HUDEP-2 (cell line): Measurements from ENCODE around the gene HMCN1.

ENCODE experiments used
- DNase-seq, 76 experiments: peaks; one replicate each; lab custom pipeline; 2025; ENCODE audit not compliant: unreplicated experiment in 76 of 76; lab: John Stamatoyannopoulos, UW

The HMCN1 gene

DNA sequence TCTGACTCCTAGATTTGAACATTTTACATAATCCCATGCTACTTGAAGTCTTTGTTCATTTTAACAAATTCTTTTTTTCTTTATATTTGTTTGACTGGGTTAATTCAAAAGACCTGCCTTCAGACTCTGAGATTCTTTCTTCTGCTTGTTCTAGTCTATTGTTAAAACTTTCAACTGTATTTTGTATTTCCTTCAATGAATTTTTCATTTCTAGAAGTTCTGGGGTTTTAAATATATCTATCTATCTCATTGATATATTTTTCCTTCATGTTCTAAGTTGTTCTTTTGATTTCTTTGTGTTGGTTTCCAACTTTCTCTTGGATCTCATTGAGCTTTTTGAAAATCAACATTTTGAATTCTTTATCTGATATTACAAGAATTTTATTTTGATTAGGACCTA lies 64.3 kb downstream of the HMCN1 start:
- DNase-seq, result no peak

DNA sequence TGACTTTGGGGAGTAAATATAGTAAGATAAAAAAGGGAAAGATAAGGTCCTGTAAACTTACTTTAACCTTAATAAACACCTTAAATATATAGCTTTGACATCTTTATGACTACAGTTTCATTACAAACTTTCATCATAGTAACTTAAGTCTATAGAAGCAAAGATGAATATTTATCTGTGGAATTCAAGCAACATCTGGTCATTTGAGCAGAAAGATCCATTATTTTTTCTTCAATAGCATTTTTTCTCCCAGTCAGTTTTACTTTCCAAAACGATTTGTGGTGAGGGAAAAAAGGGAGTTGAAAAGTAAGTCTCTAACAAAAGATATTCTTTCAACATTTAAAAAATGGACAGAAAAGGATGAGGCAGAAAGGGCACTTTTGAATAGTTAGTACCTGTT lies 69.0 kb downstream of the HMCN1 start:
- no peak for DNase-seq

DNA sequence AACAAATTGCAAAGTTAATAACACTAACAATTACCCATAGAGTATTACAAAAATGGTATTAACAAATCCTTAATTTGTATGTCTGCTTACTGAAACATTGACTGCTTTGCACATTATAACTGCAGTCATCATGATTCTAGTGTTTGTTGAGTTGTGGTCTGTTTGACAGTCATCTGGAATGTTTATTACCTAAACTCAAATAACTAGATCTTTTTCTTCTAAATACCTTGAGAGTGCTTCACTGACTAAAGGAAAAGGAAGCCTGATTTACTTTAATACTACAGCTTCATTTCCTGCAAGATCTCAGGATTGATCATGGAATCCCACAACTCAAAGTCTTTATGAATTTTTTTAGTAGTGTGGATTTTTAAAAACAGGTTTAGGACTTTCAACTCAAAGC lies 70.0 kb downstream of the HMCN1 start:
- DNase-seq, result no peak

DNA sequence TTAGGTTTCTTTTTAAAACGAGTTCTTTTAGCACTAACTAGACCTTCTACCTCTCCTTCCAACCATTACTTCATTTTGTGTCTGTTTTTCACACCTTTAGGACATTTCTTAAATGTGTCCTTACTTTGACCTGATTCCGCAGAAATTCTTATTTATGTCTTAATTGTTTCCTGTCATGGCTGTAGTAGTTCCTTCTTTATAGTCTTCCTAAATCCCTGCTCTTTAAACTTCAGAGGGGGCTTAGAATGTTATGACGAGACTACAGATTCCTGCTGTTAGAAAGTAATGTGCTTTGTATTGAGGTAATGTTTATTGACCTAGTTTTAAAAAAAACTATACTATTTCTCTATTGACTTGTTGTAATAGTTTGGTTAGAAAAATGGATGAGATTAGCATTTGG lies 70.4 kb downstream of the HMCN1 start:
- DNase-seq, result no peak

DNA sequence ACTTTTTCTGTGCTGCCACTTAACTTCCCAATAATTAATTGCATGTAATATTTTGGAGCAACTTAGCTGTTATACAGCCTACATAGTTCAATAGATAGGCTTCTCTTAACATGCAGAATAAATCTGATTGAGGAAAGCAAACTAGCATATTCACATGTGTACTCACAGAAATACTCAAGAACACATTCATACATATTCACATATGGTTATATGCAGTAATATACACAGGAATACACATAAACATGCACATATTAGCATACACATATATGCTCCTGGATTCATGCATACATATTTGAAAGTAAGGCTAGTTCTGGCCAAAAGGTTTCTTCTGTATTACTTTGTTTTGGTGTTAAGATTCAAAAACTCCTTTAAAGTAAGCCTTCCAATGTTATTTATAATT lies 73.1 kb downstream of the HMCN1 start:
- DNase-seq, result no peak

DNA sequence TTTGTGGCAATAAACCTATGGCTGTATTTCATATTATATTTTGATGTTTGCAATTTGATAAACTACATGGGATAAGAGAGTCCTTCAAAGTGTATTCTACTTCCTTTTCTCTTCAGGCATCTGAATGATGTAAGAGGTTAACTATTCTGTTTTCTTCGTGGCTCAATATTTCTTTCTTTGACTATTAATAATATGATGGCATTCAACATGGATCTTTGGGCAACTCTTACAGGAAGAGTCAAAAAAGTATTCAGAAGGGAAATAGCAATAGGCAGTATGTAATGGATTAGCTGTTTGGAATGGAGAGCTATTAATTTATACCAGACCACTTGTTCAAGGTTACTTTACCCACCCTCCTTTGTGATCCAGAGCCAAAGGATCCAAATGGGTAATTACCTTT lies 74.4 kb downstream of the HMCN1 start:
- DNase-seq, result no peak

DNA sequence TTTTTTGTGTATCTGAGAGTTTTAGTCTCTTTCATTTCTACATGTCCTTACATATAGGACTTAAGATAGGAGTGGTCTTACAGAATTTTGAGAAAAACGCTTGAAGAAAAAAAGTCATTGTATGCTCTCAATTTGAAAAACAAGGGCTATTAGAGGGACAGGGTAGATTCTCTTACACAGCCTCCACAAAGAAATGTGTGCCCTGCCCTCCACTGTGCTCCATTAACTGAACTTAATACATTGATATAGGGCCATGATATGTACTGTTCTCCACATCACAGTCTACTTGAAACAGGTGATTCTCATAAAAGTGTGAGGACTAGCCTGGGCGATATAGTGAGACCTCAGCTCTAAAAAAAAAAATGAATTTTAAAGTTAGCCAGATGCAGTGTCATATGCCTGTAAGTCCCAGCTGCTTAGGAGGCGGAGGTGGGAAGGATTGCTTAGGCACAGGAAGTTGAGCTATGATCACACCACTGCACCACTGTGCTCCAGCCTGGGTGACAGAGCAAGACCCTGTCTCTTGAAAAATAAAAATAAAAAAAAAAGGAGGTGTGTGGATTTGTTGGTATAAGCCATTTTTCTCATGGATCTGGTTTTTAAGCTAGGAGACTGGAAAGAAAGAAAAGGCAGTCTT lies 77.0 kb downstream of the HMCN1 start:
- no peak for DNase-seq

DNA sequence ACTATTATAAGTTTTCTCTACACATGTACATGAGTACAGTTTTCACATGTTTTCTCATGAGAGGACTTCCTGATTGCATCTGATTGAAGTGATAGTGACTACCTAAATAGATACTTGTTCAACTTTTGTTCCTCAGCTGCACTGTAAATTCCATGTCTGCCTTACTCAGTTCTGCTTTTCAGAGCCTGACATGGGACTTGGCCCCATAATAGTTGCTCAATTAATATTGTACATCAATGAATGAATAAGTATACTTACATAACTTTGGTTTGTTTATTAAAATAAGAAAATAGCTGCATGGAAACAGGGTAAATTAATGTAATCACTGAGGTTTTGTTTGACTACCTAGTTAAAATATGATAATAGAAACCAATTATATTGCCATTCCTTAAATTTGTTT lies 78.7 kb downstream of the HMCN1 start:
- DNase-seq, result no peak

DNA sequence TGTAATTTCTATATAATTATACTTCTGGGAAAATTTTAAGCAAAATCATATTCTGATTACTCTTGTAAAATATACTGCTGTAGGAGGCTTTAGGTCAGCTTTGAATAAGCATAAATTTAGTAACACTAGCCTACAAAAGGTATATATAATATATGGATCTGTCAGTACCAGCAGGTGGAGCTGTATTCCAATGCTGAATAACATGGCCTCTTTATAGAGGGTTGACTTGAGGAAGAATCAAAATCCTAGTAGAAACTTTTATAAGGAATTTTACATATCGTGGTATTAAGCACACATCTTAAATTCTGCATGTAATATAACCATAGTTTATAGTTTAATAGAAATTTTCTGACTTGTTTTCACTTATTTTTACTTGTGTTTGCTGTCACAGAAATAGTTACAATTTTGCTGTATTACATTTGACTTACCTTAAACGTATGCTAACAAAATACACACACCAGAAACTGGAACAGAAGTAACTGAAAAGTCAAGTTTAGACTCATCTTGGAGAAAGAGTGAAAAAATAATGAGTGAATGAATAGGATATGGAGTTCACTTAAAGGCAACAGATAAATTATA lies 79.3 kb downstream of the HMCN1 start:
- peak in 22 of 76 experiments; percentile 1 to 48 (median 15) for DNase-seq

DNA sequence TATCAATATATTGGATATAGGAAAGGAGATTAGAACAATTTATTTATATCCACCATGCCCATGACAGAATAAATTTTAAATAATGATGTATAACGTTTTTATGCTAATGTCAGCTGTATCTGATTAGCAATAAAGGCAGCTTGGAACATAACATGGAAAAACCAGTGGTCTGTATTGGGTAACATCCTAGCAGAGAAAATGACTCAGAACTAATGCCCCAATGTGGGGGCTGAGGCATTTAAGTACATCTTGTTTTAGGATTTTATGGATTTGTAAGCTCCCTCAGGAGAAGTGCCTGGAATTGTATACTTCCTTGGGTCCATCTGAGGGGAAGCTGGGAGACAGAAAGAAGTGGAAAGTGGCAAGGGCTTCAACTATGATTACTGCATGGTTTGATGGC lies 82.3 kb downstream of the HMCN1 start:
- DNase-seq, result no peak

DNA sequence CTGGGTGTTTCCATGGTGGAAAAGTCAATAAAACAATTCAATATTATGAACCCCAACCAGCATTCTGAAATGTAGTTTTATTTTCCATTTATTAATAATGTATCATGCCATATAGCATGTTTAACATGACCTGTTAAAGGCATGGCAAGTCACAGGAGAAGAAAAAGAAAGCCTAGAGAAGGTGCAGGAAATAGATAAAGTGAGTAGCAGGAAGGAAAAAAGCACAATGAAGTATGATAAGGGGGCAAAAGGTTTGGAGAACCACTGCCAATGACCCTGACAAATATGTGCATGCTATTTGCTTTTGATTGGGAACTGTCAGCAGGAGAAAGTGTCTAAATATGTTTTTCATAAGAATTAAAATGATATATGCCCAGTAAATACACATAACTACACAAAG lies 85.6 kb downstream of the HMCN1 start:
- DNase-seq, result no peak

DNA sequence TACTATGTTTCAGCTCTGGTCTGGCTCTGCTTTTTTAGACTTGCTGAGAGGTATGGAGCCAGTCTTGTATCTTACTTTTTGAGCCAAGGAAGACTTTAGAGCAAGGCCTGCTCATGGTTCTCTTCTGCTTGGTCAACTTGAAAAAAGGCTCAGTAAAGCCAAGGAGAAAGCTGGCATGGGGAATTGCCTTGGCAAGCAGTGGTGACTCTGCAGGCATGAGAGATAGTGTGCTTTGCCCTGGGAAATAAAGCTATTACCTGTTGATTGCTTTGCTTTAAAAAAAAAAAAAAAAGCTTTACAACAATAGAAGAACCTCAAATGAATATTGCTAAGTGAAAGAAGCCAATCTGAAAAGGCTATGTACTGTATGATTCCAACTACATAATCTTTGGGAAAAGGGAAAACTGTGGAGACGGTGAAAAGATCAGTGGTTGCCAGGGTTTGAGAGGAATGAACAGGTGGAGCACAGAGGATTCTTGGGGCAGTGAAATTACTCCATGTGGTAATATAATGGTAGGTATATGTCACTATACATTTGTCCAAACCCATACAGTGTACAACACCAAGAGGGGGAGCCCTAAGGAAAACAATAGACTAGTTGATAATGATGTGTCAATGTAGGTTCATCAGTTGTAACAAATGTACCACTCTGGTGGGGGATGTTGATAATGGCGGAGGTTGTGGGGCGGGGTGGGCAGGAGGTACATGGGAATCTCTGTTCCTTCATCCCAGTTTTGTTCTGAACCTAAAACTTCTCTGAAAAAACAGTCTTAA lies 87.6 kb downstream of the HMCN1 start:
- DNase-seq, result peak in 2 of 76 experiments; percentile 3 to 6

DNA sequence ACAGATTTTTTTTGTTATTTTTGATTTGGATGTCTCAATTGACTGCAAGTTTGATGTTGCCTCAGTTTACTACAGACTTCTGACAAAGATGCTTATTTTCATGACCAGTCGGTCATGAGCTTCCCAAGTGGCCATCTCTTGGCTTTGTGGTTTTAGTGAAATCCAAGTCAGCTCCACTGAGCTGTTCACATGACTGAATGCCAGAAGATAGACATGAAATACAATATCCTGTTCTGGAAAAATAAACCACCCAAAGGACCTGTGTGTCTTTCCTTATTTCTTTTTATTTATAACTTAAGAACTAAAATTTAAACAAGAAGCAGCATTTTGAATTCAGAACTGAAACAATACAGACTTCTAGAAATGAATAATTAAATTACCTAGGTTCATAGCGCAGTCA lies 89.3 kb downstream of the HMCN1 start:
- no peak for DNase-seq

DNA sequence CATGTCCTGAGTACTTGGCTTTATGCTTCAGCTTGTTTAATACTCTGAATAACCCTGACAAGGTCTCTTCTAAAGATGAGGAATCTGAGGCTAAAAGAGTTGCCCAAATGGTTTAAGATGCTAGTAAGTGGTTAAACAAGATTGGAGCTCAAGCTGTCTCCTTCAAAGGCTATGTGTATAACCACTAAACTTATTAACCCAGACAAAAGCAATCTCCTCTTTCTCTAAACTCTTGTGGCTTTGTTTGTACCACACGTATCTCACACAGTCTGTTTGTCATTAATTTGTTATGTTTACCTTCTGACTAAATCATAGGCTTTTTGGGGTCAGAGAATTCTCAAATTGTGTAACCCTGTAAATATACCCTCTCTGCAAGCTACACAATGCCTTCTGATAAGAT lies 89.9 kb downstream of the HMCN1 start:
- no peak for DNase-seq

DNA sequence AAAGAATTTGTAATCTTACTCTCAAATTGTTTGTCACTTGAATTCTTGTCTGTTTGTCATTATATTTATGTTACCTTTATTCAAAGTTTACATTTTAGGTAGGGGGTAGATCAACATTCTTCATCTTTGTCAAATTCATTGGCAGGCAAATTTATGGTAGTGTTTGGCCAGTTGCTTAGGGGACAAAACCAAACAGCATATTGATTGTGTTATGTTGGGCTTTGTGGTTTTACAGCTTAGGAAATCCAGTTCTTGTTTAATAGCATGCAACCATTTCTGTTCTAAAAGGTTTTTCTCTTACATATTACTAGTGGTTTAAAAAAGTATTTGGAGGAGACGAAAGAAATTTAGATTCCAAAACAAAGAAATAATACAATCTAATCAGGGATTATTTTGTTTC lies 91.4 kb downstream of the HMCN1 start:
- no peak for DNase-seq

DNA sequence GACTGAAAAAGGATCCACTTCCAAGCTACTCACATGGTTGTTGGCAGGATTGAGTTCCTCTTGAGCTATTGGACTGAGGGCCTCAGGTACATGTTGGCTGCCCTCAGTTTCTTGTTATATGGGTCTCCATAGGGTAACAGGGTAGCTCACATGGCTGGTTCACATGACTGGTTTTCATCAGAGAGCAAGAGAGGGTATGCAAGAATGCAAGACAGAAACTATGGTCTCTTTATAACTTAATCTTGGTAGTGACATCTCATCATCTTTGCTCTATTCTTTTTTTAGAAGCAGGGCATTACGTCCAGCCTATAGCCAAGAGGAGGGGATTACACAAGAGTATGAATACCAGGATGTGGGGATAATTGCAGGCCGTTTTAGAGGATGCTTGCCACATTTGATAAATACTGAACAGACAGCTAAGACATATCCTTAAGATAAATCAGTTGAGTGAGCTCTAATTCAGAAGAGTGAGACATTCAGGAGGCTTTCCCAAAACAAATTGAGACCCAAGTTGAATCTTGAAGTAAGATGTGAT lies 100.2 kb downstream of the HMCN1 start:
- no peak for DNase-seq

DNA sequence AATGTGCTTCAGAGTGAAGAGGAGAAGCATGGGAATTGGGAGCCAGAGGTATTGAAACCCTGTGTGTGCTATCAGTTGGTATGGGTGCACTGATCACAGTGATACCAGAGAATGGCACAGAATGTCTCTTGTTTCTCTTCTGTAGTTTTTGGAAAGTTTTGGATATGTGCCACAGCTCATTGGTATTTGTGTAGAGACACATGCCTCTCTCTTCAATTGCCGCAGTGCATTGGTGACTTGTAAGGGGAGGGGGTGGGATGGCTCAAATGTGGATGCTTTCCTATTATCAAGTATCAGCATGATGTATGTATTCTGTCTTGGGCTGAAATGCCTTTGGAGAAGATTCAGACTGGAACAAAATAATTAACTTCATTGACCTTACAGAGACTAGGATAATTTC lies 101.0 kb downstream of the HMCN1 start:
- no peak for DNase-seq

DNA sequence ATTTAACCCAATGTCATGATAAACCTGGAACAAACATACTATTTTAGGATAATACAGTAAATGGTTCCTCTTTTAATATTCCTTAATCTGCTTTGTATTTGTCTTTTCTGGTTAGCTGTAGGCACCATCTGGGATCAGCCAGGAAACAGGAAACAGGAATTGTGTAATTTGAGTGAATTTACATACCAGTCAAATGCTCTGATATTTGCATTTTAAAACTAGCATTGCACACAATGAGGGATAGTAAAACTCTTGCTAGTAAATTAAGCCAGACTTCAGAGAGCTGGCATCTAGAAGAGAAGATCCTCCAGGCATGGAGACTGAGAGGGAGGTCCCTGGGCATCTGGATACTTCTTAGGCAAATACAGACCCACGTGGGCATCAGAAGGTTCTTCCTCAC lies 103.5 kb downstream of the HMCN1 start:
- no peak for DNase-seq

DNA sequence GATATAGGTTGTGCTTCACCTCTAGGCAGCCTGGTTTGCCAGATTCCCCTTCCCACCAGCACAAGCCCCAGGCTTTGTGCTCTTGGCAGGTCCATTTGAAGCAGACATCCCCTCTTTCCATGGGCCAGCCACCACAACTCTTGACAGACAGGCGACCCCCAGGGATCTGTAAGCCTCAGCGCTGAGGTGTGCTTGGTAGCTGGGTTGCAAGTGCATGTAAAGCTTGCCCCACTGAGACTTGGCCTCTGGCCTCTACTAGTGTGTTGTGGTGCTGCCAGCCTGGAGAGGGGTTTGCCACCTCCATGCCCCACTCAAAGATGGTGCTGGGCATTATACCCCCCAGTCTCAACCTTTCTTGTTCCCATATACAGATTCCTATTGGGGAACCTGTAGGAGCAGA lies 103.9 kb downstream of the HMCN1 start:
- no peak for DNase-seq

DNA sequence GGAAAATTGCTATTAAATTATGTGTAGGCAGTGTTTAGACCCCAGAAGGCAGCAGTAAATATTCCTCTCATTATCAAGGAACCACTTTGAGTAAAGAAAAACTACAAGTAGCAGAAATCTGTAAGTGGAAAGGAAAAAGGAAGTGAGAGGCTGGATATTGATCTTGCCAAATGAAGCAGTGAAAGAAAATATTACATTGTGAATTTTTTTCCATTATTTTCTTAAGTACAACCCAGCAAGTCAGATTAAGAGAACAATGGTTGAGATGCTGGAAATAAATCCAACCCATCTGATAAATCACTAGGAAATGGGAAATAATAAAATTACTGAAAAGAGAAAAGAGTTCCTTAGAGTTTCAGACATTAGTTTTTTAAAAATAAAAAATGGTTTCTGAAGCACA lies 106.7 kb downstream of the HMCN1 start:
- no peak for DNase-seq

DNA sequence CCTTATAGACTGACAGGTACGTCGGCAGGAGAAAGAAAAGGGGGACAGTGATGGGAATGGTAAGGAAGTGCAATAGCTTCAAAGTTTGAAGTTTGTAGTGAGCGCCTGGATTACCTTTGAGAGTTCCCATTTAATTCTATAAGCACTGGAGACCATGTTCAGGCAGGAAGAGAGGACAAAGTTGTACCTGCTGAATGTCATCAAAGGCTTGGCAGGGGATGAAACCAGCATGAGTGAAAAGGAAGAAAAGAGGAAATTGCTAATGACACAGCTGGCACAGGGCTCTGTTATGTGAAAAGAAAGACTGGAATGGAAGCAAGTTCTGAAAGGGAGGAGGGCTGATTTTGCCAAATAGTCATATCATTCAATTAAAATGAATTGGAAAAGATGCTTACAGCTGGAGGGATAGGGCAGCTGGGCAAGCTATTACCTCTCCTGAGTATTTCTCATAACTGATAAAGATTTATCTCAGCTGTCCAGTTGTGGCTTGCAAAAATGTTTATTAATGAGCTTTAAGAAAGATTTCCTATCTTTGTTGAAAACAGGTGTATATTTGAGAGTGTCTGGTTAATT lies 109.2 kb downstream of the HMCN1 start:
- DNase-seq, result no peak

DNA sequence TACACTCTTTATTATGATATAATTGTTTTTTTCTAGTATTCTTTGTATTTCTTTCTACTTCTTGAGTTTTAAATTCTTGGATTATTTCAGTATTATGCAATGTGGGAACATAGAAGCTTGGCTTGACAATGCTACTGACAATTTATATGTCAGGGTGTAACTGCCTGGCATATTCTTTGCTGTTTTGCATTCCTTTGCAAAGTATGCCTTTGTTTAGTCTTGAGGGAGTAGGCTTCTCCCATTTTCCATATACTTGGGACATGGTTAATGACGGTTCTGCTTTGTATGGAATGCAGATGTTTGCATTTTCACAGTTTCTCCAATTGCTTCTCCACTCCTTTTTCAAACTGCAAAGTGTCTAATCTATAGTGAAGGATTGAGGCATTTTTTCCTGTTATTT lies 109.8 kb downstream of the HMCN1 start:
- no peak for DNase-seq
